ENCODE measurements around the gene IZUMO4.
"Not testable (repeated sequence)": the region's sequence is repeated elsewhere in the genome, so short reads cannot be mapped to it uniquely, and the experiment has no call there.

Gene IZUMO4

GRCh38 chr19:2122251-2122650 lies 25.5 kb downstream of the IZUMO4 start:
- DNase-seq (ENCODE audit: insufficient read length, low spot score) (no peak), FAIRE-seq (no peak)
- TF ChIP-seq CTCF (IDR thresholded peaks at IDR 0.05; ENCODE audit: insufficient read depth, missing control alignments): no peak

DNA sequence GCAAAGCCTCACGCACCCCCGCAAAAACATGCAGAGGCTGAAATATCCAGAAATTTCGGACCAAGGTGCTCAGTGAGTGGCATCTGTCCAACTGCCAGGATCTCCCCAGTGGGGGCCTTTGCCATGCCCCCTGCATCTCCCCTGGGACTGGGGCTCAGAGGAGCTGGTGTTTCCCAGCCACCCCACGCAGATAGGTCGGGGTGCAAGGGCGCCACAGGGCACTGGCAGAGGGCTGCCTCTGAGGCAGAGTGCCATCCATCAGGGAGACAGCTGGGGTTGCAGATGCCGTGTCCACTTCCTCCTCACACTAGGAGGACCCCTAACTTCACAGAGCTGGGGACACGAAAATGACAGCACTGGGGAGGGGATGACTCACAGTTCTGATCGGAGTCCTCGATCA lies 26.3 kb downstream of the IZUMO4 start:
- FAIRE-seq (no peak), DNase-seq (ENCODE audit: insufficient read length, low spot score) (no peak)
- TF ChIP-seq CTCF (IDR thresholded peaks at IDR 0.05; ENCODE audit: insufficient read depth, missing control alignments): no peak

GRCh38 chr19:2123682-2124387 lies 27.1 kb downstream of the IZUMO4 start:
- DNase-seq (ENCODE audit: insufficient read length, low spot score) (no peak), FAIRE-seq (no peak)
- TF ChIP-seq CTCF (IDR thresholded peaks at IDR 0.05; ENCODE audit: insufficient read depth, missing control alignments): no peak

- no peak for TF ChIP-seq CTCF (IDR thresholded peaks at IDR 0.05; ENCODE audit: insufficient read depth, missing control alignments)
- no peak for FAIRE-seq
These were observed 30.3 kb downstream of the IZUMO4 start for GRCh38 chr19:2126879-2127518.

DNA sequence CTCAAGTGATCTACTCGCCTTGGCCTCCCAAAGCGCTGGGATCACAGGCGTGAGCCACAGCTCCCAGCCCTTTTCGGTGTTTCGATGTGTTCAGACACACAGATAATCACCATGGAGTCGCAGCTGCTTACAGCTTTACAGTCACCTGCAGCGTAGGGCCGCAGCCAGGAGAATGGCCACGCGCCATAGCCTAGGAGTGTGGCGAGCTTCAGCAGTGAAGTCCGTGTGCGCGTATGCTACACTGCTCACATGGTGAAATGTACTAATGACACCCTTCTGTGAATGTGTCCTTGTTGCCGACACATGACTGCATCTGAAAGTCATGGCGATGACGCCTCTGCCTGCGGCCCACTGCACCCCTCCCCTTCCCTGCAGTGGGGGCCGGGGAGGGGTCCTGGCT lies 31.0 kb downstream of the IZUMO4 start:
- TF ChIP-seq CTCF (IDR thresholded peaks at IDR 0.05; ENCODE audit: insufficient read depth, missing control alignments): no peak
- no peak for DNase-seq (ENCODE audit: insufficient read length, low spot score)

More at GRCh38 chr19:2126879-2127518, 30.3 kb downstream of the IZUMO4 start:
- DNase-seq (ENCODE audit: insufficient read length, low spot score): no peak

GRCh38 chr19:2128252-2128651 lies 31.5 kb downstream of the IZUMO4 start:
- not testable (repeated sequence) for FAIRE-seq; DNase-seq (ENCODE audit: insufficient read length, low spot score)

More for the DNA sequence above, 31.0 kb downstream of the IZUMO4 start:
- FAIRE-seq: no peak

- DNase-seq (ENCODE audit: insufficient read length, low spot score): no peak
- FAIRE-seq: no peak
- no peak for TF ChIP-seq CTCF (IDR thresholded peaks at IDR 0.05; ENCODE audit: insufficient read depth, missing control alignments)
These were observed 32.3 kb downstream of the IZUMO4 start for GRCh38 chr19:2129022-2129421.
